HL-60 (cell line): ENCODE data around the gene ZDHHC7.

Experiments
- CTCF ChIP-seq: IDR thresholded peaks from one replicate; pipeline ENCODE4 v1.5.1; 2011; ENCODE audit warnings: low read length, control low read depth, inconsistent platforms; ENCODE audit not compliant: insufficient read depth
- POLR2AphosphoS5 ChIP-seq: IDR thresholded peaks from 2 replicates; pipeline ENCODE4 v1.6.1; 2012; ENCODE audit warnings: low read depth
- REST ChIP-seq: IDR thresholded peaks from 2 replicates; pipeline ENCODE4 v1.6.1; 2012; ENCODE audit warnings: low read depth; ENCODE audit not compliant: insufficient replicate concordance

DNA sequence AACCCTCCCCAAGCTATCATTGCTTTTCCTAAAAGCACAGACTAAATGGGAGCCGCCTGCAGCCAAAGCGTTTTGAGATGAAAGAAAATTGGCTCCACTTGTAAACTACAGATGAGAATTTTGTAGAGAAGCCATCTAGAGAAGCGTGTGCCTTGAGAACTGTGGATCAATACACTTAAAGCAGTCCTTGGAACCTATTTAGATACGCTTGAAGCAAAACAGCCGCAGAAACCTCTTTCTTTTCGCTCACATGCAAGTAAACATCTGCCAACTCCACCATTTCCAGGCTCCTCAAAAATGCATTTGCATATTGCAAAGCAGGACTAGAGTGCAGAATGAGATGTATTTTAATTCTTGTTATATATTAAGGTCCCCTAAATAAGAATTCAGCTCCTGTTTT, 29.4 kb upstream of the ZDHHC7 start:
- TF ChIP-seq CTCF = no peak
- TF ChIP-seq POLR2AphosphoS5 = no peak
- TF ChIP-seq REST = no peak
